ENCODE measurements around the gene WNT8B.

The WNT8B gene

GRCh38 chr10:100438674-100439315 is 24.0 kb upstream of the WNT8B start:
- DNase-seq (ENCODE audit: low read depth): no peak
- TF ChIP-seq, protein P1, sequence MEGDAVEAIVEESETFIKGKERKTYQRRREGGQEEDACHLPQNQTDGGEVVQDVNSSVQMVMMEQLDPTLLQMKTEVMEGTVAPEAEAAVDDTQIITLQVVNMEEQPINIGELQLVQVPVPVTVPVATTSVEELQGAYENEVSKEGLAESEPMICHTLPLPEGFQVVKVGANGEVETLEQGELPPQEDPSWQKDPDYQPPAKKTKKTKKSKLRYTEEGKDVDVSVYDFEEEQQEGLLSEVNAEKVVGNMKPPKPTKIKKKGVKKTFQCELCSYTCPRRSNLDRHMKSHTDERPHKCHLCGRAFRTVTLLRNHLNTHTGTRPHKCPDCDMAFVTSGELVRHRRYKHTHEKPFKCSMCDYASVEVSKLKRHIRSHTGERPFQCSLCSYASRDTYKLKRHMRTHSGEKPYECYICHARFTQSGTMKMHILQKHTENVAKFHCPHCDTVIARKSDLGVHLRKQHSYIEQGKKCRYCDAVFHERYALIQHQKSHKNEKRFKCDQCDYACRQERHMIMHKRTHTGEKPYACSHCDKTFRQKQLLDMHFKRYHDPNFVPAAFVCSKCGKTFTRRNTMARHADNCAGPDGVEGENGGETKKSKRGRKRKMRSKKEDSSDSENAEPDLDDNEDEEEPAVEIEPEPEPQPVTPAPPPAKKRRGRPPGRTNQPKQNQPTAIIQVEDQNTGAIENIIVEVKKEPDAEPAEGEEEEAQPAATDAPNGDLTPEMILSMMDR (IDR thresholded peaks at IDR 0.05; ENCODE audit: low read length, missing control alignments): no peak
- no peak overlapping the region for H3K4me3 ChIP-seq (replicated peaks; ENCODE audit: low read depth, low read length)

DNA sequence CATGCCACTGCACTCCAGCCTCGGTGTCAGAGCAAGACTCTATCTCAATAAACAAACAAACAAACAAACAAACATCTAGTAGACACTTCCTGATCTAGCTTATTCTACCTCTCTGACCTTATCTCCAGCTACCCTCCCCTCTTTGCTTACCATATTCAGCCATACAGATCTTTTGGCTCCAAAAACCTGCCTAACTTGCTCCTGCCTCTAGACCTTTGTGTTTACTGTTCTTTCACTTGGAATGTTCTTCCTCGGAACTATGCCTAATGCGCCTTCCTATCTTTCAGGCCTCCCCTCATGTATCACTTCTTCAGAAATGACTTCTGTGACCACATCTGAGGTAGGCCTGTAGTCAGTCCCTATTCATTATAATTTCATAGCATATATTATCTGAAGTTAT is 20.3 kb upstream of the WNT8B start:
- TF ChIP-seq, protein P1 (IDR thresholded peaks at IDR 0.05; ENCODE audit: low read length, missing control alignments): no peak
- H3K4me3 ChIP-seq (replicated peaks; ENCODE audit: low read depth, low read length): no peak overlapping the region
- no peak for DNase-seq (ENCODE audit: low read depth)

GRCh38 chr10:100446130-100446761 is 16.6 kb upstream of the WNT8B start:
- no peak for DNase-seq (ENCODE audit: low read depth)
- TF ChIP-seq, protein P1 (IDR thresholded peaks at IDR 0.05; ENCODE audit: low read length, missing control alignments): no peak
- no peak overlapping the region for H3K4me3 ChIP-seq (replicated peaks; ENCODE audit: low read depth, low read length)

GRCh38 chr10:100447663-100448062 is 15.1 kb upstream of the WNT8B start:
- TF ChIP-seq, protein P1 (IDR thresholded peaks at IDR 0.05; ENCODE audit: low read length, missing control alignments): no peak
- DNase-seq (ENCODE audit: low read depth): no peak
- H3K4me3 ChIP-seq (replicated peaks; ENCODE audit: low read depth, low read length): no peak overlapping the region

- no peak for DNase-seq (ENCODE audit: low read depth)
- TF ChIP-seq, protein P1 (IDR thresholded peaks at IDR 0.05; ENCODE audit: low read length, missing control alignments): no peak
- no peak overlapping the region for H3K4me3 ChIP-seq (replicated peaks; ENCODE audit: low read depth, low read length)
These were observed 13.9 kb upstream of the WNT8B start for GRCh38 chr10:100448951-100449350.

DNA sequence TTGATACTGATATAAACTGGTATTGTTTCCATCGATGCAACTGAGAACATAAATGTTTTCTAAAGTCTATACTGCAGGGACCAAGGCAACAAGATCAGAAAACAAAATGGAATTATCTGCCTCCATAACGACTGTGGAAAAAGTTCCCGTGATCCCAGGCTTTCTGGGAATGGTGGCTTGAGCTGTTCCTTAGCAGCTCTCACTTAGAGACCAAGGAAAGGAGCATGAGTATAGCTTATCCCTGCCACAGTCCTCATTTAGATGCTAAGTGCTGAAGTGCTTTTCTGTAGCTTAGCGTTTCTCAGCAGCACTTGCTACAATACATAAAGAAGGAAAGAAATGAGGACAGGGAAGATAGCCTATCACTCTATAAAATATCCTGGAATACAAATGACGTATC is 5.5 kb downstream of the WNT8B start:
- TF ChIP-seq, protein P1 (IDR thresholded peaks at IDR 0.05; ENCODE audit: low read length, missing control alignments): no peak
- no peak for DNase-seq (ENCODE audit: low read depth)
- H3K4me3 ChIP-seq (replicated peaks; ENCODE audit: low read depth, low read length): no peak overlapping the region

GRCh38 chr10:100468978-100469377 is 6.2 kb downstream of the WNT8B start:
- no peak for DNase-seq (ENCODE audit: low read depth)
- TF ChIP-seq, protein P1 (IDR thresholded peaks at IDR 0.05; ENCODE audit: low read length, missing control alignments): no peak

More at GRCh38 chr10:100468978-100469377, 6.2 kb downstream of the WNT8B start:
- H3K4me3 ChIP-seq (replicated peaks; ENCODE audit: low read depth, low read length): no peak overlapping the region

Data from fibroblast of pulmonary artery (primary cell).